ENCODE data around the gene NUMBL.

NUMBL gene

GRCh38 chr19:40716031-40716481, 25.6 kb upstream of the NUMBL start:
- peak; percentile 98 for DNase-seq

GRCh38 chr19:40714441-40715299, 24.2 kb upstream of the NUMBL start:
- DNase-seq = peak; percentile 89

- DNase-seq = no peak
Measured at GRCh38 chr19:40713939-40714338, 23.5 kb upstream of the NUMBL start.

- DNase-seq = no peak
Measured at GRCh38 chr19:40709817-40710216, 19.4 kb upstream of the NUMBL start.

GRCh38 chr19:40707615-40708014, 17.2 kb upstream of the NUMBL start:
- DNase-seq = no peak

GRCh38 chr19:40705950-40706619, 15.6 kb upstream of the NUMBL start:
- DNase-seq = no peak

- no peak for DNase-seq
Measured at GRCh38 chr19:40705362-40705651, 14.9 kb upstream of the NUMBL start.

- DNase-seq = no peak
Measured at GRCh38 chr19:40704491-40705361, 14.3 kb upstream of the NUMBL start.

- no peak for DNase-seq
Measured at GRCh38 chr19:40703029-40703755, 12.7 kb upstream of the NUMBL start.

GRCh38 chr19:40702337-40703012, 12.0 kb upstream of the NUMBL start:
- DNase-seq = no peak

GRCh38 chr19:40701758-40702157, 11.3 kb upstream of the NUMBL start:
- DNase-seq = no peak

- DNase-seq = no peak
Measured at GRCh38 chr19:40700083-40700482, 9.6 kb upstream of the NUMBL start.

GRCh38 chr19:40697007-40697406, 6.6 kb upstream of the NUMBL start:
- DNase-seq = no peak

- DNase-seq = no peak
Measured at GRCh38 chr19:40695881-40696280, 5.4 kb upstream of the NUMBL start.

- DNase-seq = no peak
Measured at GRCh38 chr19:40693896-40694295, 3.4 kb upstream of the NUMBL start.

- no peak for DNase-seq
Measured at GRCh38 chr19:40693150-40693788, 2.8 kb upstream of the NUMBL start.

- DNase-seq = no peak
Measured at GRCh38 chr19:40692212-40692551, 1.7 kb upstream of the NUMBL start.

- no peak for DNase-seq
Measured at GRCh38 chr19:40691421-40692211, 1.2 kb upstream of the NUMBL start.

GRCh38 chr19:40690693-40691420, 406 bp upstream of the NUMBL start:
- peak; percentile 77 for DNase-seq

GRCh38 chr19:40689339-40690049, 957 bp downstream of the NUMBL start:
- no peak for DNase-seq
